GM18868 (cell line): Measurements from ENCODE around the gene SNRNP70.
"Not testable (repeated sequence)": the region's sequence is repeated elsewhere in the genome, so short reads cannot be mapped to it uniquely, and the experiment has no call there.

Experiments
- ATAC-seq: cut with Tn5 transposase; IDR thresholded peaks from one replicate; pipeline ENCODE4 v1.9.1; 2021; ENCODE audit warnings: mild to moderate bottlenecking, moderate library complexity; ENCODE audit not compliant: unreplicated experiment

SNRNP70 gene

GRCh38 chr19:49141352-49141751 lies 56.1 kb downstream of the SNRNP70 start:
- no peak for ATAC-seq

DNA sequence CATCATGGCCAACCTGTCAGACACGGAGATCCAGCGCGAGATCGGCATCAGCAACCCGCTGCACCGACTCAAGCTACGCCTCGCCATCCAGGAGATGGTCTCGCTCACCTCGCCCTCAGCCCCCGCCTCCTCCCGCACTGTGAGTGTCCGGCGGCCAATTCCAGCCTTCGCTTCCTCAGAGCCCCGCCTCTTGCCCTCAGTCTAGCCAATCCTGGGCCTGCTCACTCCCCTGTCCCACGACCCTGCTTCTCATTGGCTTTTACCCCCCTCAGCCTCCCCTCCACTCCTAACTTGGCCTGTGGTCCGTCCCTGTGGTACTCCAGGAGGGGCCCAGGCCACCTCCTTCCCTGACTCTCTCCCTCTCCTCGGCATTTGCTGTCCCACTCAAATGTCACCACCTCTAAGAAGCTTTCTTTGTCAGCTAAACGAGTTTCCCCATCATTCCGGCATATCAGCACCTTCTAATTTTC lies 57.6 kb downstream of the SNRNP70 start:
- no peak for ATAC-seq

GRCh38 chr19:49145573-49146407 lies 60.5 kb downstream of the SNRNP70 start:
- ATAC-seq: no peak

- ATAC-seq: not testable (repeated sequence)
Measured at GRCh38 chr19:49146408-49146770, 61.1 kb downstream of the SNRNP70 start.

- no peak for ATAC-seq
Measured at GRCh38 chr19:49148044-49148682, 62.9 kb downstream of the SNRNP70 start.

GRCh38 chr19:49148784-49149651 lies 63.8 kb downstream of the SNRNP70 start:
- no peak for ATAC-seq

- ATAC-seq: no peak
Measured at GRCh38 chr19:49149652-49150105, 64.4 kb downstream of the SNRNP70 start.

DNA sequence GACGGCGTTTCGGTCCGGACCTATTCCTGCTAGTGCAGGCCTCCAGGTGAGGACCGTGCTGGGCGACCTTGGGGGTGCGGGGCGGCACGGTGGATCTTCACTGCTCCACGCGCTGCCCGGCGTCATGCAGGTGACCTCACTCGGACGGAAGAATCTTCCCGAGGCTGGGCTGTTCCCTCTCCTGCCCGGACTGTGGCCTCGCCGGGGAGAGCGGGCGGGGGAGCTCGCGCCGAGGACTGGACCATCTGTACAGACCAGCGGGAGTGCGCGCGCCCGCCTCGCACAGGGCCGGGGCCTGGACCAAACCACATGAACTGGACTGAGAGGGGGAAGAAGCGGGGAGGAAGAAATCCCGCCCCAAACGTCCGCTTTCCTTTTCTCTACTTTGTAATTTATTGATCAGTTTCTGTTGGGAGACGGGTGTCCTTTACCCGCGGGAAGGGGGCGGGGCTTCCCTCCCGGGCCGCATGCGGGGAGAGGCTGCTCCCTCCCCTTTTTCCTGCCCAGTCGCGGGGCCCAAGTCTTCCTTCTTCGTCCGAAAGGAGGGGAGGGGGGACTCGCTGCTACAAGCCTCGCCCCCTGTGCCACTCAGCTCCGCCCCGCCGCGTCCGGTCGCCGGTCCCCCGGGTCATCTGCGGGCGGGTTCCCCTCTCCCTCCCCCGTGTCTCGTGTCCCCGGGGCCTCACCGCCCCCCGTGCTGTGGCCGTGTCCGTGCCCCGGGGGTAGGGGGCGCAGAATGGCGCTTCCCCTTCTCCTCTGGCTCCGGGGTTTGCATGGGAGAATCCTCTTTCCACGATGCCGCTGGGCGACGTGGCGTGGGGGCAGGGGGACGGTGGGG lies 65.1 kb downstream of the SNRNP70 start:
- no peak for ATAC-seq

- no peak for ATAC-seq
Measured at GRCh38 chr19:49150944-49151243, 65.6 kb downstream of the SNRNP70 start.

DNA sequence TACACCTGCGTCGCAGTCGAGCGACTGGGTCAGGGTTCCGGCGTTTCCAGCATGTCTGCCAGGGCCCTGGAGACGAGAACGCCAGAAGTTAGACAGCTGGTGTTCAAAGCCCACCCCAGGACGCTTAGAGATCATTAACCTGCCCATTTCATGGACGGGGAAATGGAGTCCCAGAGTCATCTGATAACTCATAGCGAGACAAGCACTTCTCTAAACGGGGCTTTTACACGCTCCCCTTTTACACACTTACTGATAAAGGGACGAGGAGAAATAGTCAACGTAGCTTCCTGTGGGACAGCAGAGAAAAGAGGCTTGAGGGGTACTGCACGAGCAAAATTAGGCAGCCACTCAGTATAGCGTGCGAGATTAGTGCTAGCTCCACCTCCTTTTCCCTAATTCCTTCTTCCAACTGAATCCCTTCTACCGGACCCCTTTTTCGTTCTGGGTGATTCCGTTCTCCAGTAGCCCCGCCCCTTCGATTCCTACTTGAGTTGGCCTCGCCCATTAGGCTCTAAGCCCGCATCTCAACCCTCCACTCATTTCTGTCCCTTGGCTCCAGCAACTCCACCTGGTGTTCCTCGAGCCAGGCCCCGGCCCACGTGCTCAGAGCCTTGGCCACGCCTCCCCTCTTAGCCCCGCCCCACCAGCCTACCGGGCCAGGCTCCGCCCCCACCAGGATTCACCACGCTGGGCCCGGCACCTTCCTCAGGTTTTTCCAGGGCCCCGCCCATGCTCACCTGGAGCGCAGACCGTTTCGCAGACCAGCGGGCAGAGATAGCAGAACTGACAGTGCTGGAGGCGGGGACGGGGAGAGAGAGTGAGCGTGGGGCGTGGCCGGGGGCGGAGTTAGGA lies 66.2 kb downstream of the SNRNP70 start:
- no peak for ATAC-seq

- no peak for ATAC-seq
Measured at GRCh38 chr19:49152119-49152550, 66.9 kb downstream of the SNRNP70 start.

DNA sequence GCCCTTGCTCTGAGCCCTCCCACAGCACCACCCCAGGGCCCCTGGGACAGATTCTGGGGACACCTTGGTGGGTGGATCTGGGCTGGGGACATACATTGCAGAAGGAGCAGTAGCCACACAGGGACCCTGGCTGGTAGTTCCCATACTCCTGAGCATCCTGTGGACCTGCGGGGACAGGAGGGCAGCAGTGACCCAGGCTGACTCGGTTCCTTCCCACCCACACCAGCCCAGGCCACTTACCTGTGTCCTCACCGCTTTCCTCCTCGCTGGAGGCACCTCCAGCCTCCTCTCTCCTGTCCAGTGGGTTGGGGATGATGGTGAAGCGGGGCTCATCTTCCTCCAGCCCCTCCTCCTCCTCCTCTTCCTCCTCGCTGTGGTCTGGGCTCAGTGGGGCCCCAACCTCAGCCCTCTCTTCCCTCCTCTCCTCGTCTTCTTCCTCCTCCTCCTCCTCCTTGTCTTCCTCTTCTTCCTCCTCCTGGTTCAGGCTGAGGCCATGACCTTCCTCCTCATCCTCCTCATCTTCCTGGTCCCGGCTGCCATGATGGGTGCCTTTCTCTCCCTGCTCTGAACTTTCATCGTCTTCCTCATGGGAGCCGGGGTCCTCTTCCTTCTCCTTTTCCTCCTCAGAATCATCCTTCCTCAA lies 68.0 kb downstream of the SNRNP70 start:
- ATAC-seq: no peak

DNA sequence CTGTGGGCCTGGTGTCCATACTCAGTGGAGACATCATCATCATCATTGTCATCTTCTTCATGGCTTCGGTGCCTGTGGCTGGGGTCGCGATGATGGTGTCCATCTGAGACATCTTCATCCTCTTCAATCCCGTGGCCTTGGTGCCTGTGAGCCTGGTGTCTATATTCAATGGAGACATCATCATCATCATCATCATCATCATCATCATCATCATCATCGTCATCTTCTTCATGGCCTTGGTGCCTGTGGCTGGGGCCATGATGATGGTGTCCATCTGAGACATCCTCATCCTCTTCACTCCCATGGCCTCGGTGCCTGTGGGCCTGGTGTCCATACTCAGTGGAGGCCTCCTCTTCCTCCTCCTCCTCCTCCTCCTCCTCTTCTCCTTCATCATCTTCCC lies 69.0 kb downstream of the SNRNP70 start:
- no peak for ATAC-seq

GRCh38 chr19:49155005-49155819 lies 70.0 kb downstream of the SNRNP70 start, which contains the start of gene HRC:
Gene HRC (minus strand): TSS chr19:49155396. CDS start chr19:49155237, 159 bp downstream.
- no peak for ATAC-seq

DNA sequence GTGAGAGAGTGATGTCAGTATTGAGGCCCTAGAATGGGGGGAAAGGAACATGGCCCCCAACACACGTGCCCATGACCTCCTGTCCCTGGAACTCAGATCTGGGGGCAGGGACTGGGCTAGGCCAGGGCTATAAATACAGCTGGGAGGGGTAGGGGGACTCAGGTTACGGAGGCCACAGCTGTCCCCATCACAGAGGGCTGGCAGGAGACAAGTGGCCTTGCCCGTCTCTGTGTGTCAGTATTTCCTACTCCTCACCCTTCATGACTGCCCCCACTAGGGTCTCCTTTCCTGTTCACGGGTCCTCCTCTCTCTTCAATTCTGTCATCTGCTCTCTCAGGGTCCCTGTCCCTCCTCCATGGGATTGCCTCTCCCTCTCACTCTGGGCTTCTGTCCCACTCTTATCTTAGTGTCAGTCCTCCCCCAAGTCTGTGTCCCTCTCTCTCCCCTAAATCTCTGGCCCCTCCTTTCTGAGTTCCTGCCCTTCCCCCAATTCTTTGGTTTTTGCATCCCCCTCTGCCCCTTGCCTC lies 70.6 kb downstream of the SNRNP70 start:
- no peak for ATAC-seq

DNA sequence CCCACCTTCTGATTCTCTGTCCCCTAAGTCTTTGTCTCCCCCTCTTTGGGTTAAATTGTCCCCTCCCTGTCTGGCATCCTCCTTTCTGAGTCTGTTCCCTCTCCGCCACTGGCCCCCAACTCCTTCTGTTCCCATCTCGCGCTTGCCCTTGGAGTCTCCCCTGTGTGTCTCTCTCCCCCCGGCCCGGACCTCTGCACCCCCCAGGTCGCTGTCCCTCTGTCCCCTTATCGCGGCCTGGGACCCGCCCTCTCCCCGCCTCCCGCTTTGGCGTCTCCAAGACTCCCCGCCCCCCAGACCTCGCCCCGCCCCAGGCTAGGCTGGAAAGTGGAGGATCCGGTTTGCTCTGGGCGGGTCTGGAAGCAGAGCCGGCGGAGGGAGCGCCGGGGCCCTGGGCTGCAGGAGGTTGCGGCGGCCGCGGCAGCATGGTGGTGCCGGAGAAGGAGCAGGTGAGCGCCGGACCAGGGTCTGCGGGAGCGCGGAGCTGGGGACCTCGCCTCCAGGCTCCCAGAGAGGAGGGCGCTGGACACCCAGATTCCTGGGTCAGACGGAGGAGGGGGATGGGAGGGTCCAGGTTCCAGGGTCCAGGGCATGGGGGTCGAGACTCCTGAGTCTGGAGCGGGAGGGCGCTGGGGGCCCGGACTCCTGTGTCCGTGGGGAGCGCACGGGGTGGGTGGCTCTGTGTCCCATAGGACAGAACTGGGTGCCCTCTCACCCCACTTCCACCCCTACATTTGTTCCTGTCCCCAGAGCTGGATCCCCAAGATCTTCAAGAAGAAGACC lies 72.4 kb downstream of the SNRNP70 start, which contains the start of gene TRPM4:
Gene TRPM4, plus strand, starts transcription at position 348 of the 780 bp plus-strand sequence. Its CDS starts 75 bp downstream, at position 423.
- no peak for ATAC-seq
